ENCODE results near the gene CDKAL1. TPM values are rescaled to one million over a fixed set of nuclear protein-coding genes. Genes with fewer than 3 reads are reported as not detected.

Gene CDKAL1
- total and polyA plus RNA-seq, 10 of the 15 experiments (the other 5 are each of a cell fraction or from before 2014, with no cell fraction given): 10.7 to 26.9 (median 17.3) TPM

DNA sequence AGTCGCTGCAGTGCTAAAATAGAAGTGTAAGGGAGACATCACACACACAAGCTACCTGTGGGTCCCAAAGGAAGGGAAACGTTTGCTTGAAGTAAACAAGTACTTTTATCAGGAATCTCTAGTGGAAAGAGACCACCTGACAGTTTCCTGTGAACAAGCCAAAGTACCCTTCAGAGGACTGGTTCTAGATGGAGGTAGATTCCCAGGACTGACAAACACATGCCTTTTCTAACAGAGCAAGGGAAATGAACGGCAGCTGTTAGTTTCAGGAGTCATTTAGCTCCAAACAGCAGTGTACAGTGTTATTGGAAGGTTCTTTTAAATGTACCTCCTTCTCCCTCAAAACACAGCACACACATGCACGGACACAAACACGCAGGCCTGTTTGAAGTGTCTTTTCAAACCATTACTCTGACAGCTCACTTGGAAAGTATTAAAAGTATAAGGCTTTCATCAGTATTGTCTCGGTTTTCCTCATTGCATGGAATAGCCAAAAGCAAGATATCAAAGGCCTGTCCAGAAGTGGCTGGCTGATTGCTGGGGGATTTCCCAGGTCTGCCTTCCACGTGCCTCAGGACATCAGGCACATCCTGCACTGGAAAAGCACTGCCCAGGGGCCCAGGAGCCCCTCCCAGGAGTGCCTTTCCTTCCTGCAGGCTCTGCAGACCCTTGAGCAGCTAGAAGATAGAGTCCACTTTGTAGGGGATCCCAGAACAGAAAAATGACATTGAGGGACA lies 666.0 kb downstream of the CDKAL1 start:
- Histone ChIP-seq H3K36me3 (ENCODE audit: control insufficient read depth in 2 of 2, insufficient read depth in 2 of 2, low read length in 1 of 2) (no peaks in the 10 kb centered on the region), H3K27ac (ENCODE audit: control insufficient read depth, insufficient read depth) (peak overlapping the region; percentile 30; the same call in 1 of the 2 replicates), H3K4me2 (ENCODE audit: control insufficient read depth, insufficient read depth) (no peak overlapping the region), H3K9ac (ENCODE audit: control insufficient read depth, insufficient read depth, low read length) (0 out of 2 replicates have a peak overlapping the region, but pooled peaks have one; percentile 4), H3K4me3 (no peak overlapping the region), H3K27me3 (replicated peaks in 1 of 2; ENCODE audit: control insufficient read depth in 2 of 2, insufficient read depth in 2 of 2, low read length in 1 of 2) (no peaks in the 10 kb centered on the region), H3K9me3 (replicated peaks; ENCODE audit: control insufficient read depth, insufficient read depth, low read length) (no peaks in the 10 kb centered on the region), H3K79me2 (ENCODE audit: control insufficient read depth, insufficient read depth, low read length) (no peaks in the 10 kb centered on the region), H3K4me1 (ENCODE audit: control insufficient read depth, insufficient read depth, low read length) (peaks cover 25% of the 10 kb centered on the region), H4K20me1 (ENCODE audit: control insufficient read depth, insufficient read depth) (no peaks in the 10 kb centered on the region), H2AFZ (ENCODE audit: control insufficient read depth, low read depth, low read length) (no peak overlapping the region)
- POLR2A ChIA-PET: interaction anchor here (0.6 to 2.1 kb wide), 4 partner anchors 7 to 14 kb away, joined by 3 to 12 read pairs (median 6); no protein-coding TSS in a partner anchor
- in situ Hi-C loops (cut with MboI): no loop called here
- BruUV-seq (replicated peaks): no TSS peak
- SMC1A ChIA-PET (ENCODE audit: uncharacterized antibody, unreplicated experiment): interaction anchor here (1.0 to 5.4 kb wide), 13 partner anchors 8 to 94 kb away, joined by 3 to 40 read pairs (median 5); no protein-coding TSS in a partner anchor
- DNase-seq (ENCODE audit: low read depth, low spot score) (no peak), FAIRE-seq (no peak), ATAC-seq (peak; percentile 48)
- intact Hi-C loops (cut with micrococcal nuclease; ENCODE audit: unreplicated experiment): no loop called here
- 0 out of 2 replicates have a peak, but pooled peaks have one; percentile 42 for TF ChIP-seq EED (IDR thresholded peaks at IDR 0.05; ENCODE audit: low read depth)
- TF ChIP-seq, protein P1, sequence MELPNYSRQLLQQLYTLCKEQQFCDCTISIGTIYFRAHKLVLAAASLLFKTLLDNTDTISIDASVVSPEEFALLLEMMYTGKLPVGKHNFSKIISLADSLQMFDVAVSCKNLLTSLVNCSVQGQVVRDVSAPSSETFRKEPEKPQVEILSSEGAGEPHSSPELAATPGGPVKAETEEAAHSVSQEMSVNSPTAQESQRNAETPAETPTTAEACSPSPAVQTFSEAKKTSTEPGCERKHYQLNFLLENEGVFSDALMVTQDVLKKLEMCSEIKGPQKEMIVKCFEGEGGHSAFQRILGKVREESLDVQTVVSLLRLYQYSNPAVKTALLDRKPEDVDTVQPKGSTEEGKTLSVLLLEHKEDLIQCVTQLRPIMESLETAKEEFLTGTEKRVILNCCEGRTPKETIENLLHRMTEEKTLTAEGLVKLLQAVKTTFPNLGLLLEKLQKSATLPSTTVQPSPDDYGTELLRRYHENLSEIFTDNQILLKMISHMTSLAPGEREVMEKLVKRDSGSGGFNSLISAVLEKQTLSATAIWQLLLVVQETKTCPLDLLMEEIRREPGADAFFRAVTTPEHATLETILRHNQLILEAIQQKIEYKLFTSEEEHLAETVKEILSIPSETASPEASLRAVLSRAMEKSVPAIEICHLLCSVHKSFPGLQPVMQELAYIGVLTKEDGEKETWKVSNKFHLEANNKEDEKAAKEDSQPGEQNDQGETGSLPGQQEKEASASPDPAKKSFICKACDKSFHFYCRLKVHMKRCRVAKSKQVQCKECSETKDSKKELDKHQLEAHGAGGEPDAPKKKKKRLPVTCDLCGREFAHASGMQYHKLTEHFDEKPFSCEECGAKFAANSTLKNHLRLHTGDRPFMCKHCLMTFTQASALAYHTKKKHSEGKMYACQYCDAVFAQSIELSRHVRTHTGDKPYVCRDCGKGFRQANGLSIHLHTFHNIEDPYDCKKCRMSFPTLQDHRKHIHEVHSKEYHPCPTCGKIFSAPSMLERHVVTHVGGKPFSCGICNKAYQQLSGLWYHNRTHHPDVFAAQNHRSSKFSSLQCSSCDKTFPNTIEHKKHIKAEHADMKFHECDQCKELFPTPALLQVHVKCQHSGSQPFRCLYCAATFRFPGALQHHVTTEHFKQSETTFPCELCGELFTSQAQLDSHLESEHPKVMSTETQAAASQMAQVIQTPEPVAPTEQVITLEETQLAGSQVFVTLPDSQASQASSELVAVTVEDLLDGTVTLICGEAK (IDR thresholded peaks at IDR 0.05; ENCODE audit: borderline replicate concordance): no peak
- TF ChIP-seq BHLHE40 (IDR thresholded peaks at IDR 0.05; ENCODE audit: borderline replicate concordance in 1 of 2, low read depth in 2 of 2, low read length in 1 of 2): peak; percentile 17 to 42; a peak in 1 of 4 replicates
- TF ChIP-seq TCF3 (IDR thresholded peaks at IDR 0.05; ENCODE audit: borderline replicate concordance, insufficient read depth, low read depth, low read length): 0 out of 2 replicates have a peak, but pooled peaks have one; percentile 44
- TF ChIP-seq CBX5 (IDR thresholded peaks at IDR 0.05; ENCODE audit: low read depth): no peak
- TF ChIP-seq, protein P2, sequence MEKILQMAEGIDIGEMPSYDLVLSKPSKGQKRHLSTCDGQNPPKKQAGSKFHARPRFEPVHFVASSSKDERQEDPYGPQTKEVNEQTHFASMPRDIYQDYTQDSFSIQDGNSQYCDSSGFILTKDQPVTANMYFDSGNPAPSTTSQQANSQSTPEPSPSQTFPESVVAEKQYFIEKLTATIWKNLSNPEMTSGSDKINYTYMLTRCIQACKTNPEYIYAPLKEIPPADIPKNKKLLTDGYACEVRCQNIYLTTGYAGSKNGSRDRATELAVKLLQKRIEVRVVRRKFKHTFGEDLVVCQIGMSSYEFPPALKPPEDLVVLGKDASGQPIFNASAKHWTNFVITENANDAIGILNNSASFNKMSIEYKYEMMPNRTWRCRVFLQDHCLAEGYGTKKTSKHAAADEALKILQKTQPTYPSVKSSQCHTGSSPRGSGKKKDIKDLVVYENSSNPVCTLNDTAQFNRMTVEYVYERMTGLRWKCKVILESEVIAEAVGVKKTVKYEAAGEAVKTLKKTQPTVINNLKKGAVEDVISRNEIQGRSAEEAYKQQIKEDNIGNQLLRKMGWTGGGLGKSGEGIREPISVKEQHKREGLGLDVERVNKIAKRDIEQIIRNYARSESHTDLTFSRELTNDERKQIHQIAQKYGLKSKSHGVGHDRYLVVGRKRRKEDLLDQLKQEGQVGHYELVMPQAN (conservative IDR thresholded peaks at IDR 0.05): no peak
- no peak for TF ChIP-seq HCFC1 (IDR thresholded peaks at IDR 0.05; ENCODE audit: low read length)
- TF ChIP-seq IKZF2 (IDR thresholded peaks at IDR 0.05): peak; percentile 8 to 14; a peak in 2 of 4 replicates
- CTCF ChIA-PET: interaction anchor here (0.8 to 1.7 kb wide), 3 partner anchors 8 to 12 kb away, joined by 3 to 8 read pairs (median 4); no protein-coding TSS in a partner anchor
- WGBS (ENCODE audit: insufficient coverage, insufficient replicate concordance, low lambda C conversion rate, missing lambda C conversion rate): 23% methylated on average over 7 of the region's 7 CpGs
- RAD21 ChIA-PET (ENCODE audit: unreplicated experiment): interaction anchor here (0.8 to 3.8 kb wide), 8 partner anchors 10 to 715 kb away, joined by 3 to 21 read pairs (median 4); no protein-coding TSS in a partner anchor
